Measurements from ENCODE around the gene FBXL20.
A peak's percentile ranks its signal among the peaks of the same experiment; 100 is the strongest.

Gene FBXL20

DNA sequence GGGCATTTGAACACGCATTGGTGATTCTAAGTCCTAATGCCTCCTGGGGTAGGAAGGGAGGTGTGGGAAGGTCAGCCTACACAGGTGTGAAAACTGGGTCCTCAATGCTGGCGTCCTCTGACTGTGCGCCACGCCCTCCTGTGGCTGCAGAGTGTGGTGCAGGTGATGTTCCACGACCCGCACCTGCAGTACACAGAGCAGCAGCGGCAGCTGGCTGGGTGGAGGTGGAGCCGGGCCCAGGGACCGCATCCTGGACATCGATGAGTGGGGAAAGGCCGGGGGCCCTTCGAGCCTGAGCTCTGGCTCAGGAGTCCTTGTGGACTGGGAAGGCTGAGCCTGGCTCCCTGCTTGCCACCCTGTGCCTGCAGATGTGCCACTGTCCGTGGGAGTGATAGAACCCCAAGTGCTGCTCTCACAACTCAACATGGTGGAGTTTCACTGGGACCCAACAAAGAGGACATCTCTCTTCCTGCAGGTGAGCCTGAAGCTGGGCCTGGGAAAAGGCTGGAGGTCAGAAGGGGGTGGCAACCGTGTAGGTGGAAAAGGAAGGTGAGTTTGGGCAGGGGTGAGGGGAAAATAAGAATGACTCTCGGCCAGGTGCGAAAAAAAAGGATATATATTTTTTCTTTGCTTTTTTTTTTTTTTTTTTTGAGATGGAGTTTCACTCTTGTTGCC lies 161.6 kb downstream of the FBXL20 start:
- H3K9ac ChIP-seq (ENCODE audit: low read depth, low read length): no peak overlapping the region
- no peaks in the 10 kb centered on the region for H3K9me3 ChIP-seq (ENCODE audit: control insufficient read depth, insufficient read depth, low read length)
- H3K4me1 ChIP-seq (ENCODE audit: insufficient read depth, low read length): no peaks in the 10 kb centered on the region; the same call in 1 of the 2 replicates
- H3K36me3 ChIP-seq (ENCODE audit: insufficient read depth, low read length): no peaks in the 10 kb centered on the region

DNA sequence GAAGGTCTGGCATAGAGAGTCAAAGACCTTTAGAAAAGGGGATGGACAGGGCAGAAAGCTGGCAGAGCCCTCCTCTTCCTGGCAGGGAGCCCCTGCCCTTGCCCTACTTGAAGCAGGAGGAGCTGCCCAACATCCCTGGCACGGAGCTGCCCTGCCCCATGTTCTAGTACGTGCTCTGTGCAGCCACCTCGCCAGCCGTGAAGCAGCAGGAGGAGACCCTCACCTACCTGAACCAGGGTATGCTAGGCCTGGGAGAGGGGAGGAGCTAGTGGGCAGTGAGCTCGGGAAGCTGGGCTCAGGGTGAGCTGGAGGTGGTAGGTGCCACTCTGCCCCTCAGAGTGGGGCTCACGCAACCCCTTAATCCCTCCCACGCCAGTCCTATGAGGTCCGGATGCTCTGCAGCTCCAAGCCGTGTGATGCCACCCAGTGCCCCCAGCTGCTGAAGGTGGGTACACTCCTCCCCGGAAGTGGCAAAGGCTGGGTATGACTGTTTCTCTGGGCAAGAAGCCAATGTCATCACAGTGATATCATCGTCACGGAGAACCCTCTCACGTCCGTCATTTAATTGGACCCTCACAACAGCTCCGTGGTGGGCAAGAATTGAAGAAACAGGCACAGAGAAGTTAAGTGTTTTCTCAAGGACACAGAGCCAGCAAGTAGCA lies 163.0 kb downstream of the FBXL20 start:
- Histone ChIP-seq H3K9me3 (ENCODE audit: control insufficient read depth, insufficient read depth, low read length) (no peaks in the 10 kb centered on the region), H3K4me1 (ENCODE audit: insufficient read depth, low read length) (no peaks in the 10 kb centered on the region), H3K9ac (ENCODE audit: low read depth, low read length) (no peak overlapping the region), H3K36me3 (ENCODE audit: insufficient read depth, low read length) (no peaks in the 10 kb centered on the region)

DNA sequence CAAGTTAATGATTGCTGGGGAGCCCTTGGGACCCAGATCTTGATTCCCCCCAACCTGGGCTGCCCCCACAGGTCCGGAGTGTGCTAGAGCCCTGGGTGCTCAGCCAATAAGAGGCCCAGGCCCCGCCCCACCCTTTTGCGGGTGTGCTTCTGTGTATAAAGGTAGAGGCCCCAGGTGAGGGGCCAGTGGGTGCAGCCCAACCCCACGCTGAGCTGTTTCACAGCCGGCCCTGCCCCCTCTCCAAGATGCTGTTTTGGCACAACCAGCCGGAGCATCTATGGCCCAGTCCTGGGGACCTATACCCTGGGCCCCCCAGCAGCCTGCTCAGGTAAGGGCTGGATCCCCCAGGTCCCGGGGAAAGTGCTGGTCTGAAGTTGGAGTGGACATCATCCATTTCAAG lies 163.8 kb downstream of the FBXL20 start:
- H3K9ac ChIP-seq (ENCODE audit: low read depth, low read length): no peak overlapping the region
- H3K9me3 ChIP-seq (ENCODE audit: control insufficient read depth, insufficient read depth, low read length): no peaks in the 10 kb centered on the region
- H3K4me1 ChIP-seq (ENCODE audit: insufficient read depth, low read length): no peaks in the 10 kb centered on the region
- H3K36me3 ChIP-seq (ENCODE audit: insufficient read depth, low read length): no peaks in the 10 kb centered on the region

DNA sequence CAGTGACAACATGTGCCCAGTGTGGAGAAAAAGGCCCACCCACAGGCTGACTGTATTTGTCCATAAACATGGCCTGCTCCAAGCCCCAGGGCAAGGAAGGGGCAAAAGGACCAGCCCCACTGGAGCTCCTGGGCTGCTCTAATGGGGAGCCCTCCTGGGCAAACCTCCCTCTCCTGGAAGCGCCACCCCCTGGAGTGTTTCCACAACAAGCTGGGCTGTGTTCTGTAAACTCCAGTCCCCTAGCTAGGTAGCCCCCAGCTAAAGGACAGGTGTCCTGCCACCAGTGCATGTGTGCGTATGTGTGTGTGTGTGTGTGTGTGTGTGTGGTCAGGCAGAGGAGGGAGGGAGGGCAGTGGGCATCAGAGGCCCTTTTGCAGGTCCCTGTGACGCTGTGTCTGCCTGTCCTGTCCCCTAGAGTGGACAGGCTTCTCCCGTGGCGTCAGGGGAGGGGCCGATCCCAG lies 164.4 kb downstream of the FBXL20 start:
- Histone ChIP-seq H3K36me3 (ENCODE audit: insufficient read depth, low read length) (no peaks in the 10 kb centered on the region), H3K4me1 (ENCODE audit: insufficient read depth, low read length) (peaks cover 4% of the 10 kb centered on the region; the same call in 1 of the 2 replicates), H3K9ac (ENCODE audit: low read depth, low read length) (no peak overlapping the region), H3K9me3 (ENCODE audit: control insufficient read depth, insufficient read depth, low read length) (no peaks in the 10 kb centered on the region)

DNA sequence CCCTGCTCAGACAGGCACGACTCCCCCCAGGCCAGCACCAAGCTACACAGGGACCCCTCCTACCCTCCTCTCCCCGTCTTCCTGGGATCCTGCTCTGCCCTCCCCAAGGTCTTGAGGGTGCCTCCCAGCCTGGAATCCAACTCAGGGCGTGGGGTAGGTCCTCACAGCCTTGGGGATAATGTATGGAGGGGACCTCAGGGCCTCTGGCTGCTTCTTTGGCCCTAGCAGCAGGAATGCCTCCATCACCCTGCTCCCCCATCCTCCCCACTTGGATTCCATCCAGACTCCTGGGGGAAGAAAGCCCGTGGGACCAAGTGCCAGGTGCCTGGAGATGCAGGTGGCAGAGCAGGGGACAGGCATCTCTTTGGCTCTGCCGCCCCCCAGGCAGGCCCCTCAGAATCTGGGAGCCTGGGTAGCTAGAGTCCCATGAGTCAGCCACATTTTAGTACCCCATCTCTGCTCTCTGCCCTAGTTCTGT lies 164.9 kb downstream of the FBXL20 start:
- Histone ChIP-seq H3K36me3 (ENCODE audit: insufficient read depth, low read length) (no peaks in the 10 kb centered on the region), H3K4me1 (ENCODE audit: insufficient read depth, low read length) (peaks cover 9% of the 10 kb centered on the region; the same call in 1 of the 2 replicates), H3K9me3 (ENCODE audit: control insufficient read depth, insufficient read depth, low read length) (no peaks in the 10 kb centered on the region), H3K9ac (ENCODE audit: low read depth, low read length) (no peak overlapping the region)

DNA sequence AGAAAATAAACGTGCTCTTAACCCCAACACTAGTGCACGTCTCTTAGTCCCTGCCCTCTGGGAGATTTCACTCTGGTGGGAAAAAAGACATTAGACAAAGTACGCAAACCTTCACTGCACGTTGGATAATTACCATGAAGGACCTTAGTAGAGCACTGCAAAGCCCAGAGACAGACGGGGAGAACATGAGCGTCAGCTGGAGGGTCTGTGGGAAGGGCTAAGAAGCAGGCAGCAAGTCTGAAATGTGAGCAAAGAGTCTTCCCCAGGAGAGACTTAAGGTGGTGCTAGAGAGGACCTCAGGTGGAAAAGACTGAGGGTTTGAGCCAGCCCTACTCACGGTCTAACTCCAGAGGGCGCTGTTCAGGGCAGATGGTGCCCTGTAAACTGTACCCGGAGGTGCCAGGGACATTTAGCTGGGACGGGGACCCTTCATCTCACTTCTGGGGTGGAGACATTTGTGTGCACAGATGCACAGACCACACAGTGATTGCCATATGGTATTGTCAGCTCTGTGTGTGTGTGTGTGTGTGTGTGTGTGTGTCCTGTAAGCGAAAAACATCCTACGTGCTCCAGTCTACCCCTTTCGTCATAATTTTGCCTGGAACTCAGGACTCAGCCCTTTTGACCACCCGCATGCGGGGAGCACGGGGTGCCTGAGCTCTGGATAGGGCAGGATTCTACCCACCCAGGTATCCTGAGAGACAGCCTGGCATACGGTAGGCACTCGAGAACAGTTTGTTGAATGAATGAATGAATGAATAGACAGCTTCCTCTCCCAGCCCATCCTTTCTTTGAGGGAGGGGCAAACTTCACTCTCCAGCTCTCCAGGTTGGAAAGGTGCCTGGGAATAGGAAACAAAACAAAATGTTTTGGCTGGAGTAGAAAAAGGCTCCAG lies 165.6 kb downstream of the FBXL20 start:
- H3K9me3 ChIP-seq (ENCODE audit: control insufficient read depth, insufficient read depth, low read length): no peaks in the 10 kb centered on the region
- H3K4me1 ChIP-seq (ENCODE audit: insufficient read depth, low read length): peaks cover 12% of the 10 kb centered on the region; the same call in 1 of the 2 replicates
- H3K36me3 ChIP-seq (ENCODE audit: insufficient read depth, low read length): no peaks in the 10 kb centered on the region
- peak overlapping the region; percentile 11; the same call in 1 of the 2 replicates for H3K9ac ChIP-seq (ENCODE audit: low read depth, low read length)

DNA sequence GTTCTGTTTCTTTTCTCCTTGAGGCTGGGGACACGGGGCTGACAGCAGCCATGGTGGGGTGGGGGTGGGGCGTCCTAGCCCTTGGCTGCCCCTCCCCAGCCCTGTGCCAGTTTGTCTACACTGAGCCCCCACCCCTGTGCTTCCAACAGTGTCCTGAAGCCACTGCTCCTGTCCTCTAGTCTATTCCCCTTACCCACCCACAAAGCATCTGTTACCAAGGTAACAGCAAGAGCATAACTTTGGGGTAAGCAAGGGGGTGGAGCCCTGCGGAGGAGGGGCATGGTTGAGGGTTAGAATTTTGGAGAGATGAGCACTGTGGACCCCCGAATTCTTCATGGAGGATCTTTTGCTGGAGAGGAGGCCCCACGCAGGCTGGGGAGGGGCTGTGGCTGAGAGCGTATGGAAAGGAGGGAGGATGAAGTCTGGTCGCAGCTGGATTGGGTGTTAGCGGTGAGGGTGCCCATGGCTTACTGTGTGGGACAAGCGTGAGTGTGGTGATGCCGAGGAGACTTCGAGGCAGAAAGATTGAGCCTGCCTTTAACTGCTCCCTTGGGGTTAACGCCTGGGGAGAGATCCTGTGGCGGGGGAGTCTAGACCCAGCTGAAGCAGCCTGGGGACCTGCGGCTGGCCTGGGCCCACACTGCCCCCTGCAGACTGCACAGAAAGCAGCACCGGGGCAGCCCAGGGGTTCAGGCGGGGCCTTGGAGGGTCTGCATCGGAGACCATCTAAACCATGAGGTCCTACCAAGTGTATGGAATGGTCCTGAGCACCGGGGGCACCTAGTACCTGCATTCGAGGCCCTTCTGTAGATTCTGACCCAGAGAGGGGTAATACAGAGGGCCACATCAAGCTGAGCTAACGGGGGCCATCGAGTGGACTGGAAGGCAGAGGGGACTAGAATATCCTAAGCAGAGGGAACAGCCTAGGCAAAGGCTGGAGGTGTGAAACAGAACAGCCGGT lies 169.6 kb downstream of the FBXL20 start:
- Histone ChIP-seq H3K36me3 (ENCODE audit: insufficient read depth, low read length) (no peaks in the 10 kb centered on the region), H3K9ac (ENCODE audit: low read depth, low read length) (peak overlapping the region; percentile 20; the same call in 1 of the 2 replicates), H3K4me1 (ENCODE audit: insufficient read depth, low read length) (peaks cover 22% of the 10 kb centered on the region; the same call in 1 of the 2 replicates), H3K9me3 (ENCODE audit: control insufficient read depth, insufficient read depth, low read length) (no peaks in the 10 kb centered on the region)

DNA sequence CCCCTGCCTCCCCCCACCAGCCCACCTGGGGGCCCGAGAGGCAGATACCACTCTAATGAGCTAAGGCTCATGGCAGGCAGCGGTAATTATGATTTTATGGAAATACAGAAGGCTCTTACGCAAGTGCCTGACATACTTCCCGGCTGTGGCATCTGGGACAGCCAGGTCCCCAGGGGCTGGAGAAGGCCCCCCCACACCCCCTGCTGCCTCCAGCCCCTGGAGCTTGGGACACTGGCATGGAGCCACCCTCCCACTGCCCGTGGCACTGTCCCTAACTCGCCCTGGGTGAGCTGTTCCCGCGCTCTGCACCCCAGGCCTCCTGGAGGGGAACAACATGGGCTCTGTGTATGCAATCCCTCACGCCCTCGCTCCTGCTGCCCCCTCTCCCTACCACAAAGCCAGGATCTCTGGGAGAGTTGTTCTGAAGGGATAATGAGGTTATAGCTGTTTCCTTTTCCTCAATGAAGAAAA lies 170.3 kb downstream of the FBXL20 start:
- no peaks in the 10 kb centered on the region for H3K9me3 ChIP-seq (ENCODE audit: control insufficient read depth, insufficient read depth, low read length)
- H3K4me1 ChIP-seq (ENCODE audit: insufficient read depth, low read length): peaks cover 24% of the 10 kb centered on the region
- no peak overlapping the region for H3K9ac ChIP-seq (ENCODE audit: low read depth, low read length)
- H3K36me3 ChIP-seq (ENCODE audit: insufficient read depth, low read length): no peaks in the 10 kb centered on the region

DNA sequence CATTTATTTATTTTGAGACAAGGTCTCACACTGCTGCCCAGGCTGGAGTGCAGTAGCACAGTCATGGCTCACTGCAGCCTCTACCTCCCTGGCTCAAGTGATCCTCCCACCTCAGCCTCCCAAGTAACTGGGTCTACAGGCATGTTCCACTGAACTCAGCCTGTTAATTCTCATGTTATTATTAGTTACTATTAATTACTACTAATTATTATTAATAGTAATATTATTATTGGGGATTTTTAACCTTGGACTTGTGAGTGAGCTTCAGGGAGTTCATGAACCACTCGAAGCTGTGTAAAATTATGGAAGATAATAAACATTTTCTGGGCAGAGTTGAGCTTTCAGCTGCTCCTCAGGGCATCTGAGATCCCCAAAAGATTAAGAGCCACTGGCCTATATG lies 171.1 kb downstream of the FBXL20 start:
- Histone ChIP-seq H3K4me1 (ENCODE audit: insufficient read depth, low read length) (peaks cover 24% of the 10 kb centered on the region), H3K9ac (ENCODE audit: low read depth, low read length) (no peak overlapping the region), H3K9me3 (ENCODE audit: control insufficient read depth, insufficient read depth, low read length) (no peaks in the 10 kb centered on the region), H3K36me3 (ENCODE audit: insufficient read depth, low read length) (no peaks in the 10 kb centered on the region)

DNA sequence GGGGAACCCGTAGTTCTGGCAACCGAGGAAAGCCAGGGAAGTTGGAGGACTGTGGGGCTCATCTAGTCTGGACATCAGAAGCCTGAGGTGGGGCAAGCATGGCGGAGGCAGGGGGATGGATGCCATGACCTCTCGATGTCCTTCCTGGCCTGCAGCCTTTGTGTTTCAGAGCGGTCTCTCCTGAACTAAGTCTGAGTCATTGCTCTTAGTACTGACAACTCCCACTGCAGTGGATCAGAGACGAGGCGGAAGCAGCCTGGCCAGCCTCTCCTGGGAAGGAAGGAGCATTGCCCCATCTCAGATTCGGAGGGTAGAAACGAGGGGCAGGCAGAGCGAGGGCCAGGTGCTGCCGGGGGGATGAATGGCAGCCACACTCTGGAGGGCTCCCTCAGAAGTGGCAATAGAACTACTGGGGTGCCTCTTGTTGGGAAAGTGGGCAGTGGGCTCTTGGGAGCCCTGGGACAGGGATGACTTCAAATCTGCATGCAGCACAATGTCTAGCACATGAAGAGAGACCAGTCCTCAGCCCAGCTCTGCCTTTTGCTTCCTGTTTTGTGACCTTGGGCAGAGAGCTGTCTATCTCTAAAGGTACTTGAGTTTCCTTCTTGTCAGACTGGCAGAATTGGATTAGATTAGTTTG lies 172.0 kb downstream of the FBXL20 start:
- no peak overlapping the region for H3K9ac ChIP-seq (ENCODE audit: low read depth, low read length)
- H3K9me3 ChIP-seq (ENCODE audit: control insufficient read depth, insufficient read depth, low read length): no peaks in the 10 kb centered on the region
- peaks cover 24% of the 10 kb centered on the region for H3K4me1 ChIP-seq (ENCODE audit: insufficient read depth, low read length)

DNA sequence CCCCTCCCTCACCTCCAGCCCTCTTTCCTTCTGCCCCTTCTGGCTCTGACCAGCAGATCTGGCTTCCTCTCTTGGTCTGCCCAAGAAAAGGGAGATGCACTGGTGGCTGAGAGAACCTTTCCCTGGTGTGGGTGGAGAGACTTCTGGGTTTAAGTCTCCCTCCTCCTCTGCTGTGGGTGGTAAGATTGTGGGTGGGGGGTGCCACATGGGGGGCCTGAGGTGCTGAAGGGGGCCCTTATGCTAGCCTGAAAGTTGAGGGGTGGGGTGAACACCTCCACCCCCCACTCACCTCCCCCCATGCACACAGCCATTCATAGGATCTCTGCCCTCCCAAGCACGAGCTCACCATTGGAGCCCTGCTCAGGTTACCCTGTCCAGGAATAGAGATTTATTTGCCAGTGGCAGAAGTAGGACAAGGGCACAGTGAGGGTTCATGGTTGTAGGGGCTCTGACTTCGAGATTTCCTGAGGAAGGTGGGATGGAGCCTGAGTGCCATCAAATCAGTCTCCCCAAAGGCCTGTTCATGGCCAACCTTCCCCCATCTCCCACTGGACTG lies 174.0 kb downstream of the FBXL20 start:
- Histone ChIP-seq H3K9ac (ENCODE audit: low read depth, low read length) (no peak overlapping the region), H3K4me1 (ENCODE audit: insufficient read depth, low read length) (peaks cover 33% of the 10 kb centered on the region), H3K36me3 (ENCODE audit: insufficient read depth, low read length) (no peaks in the 10 kb centered on the region), H3K9me3 (ENCODE audit: control insufficient read depth, insufficient read depth, low read length) (no peaks in the 10 kb centered on the region)

More for the DNA sequence above, 172.0 kb downstream of the FBXL20 start:
- H3K36me3 ChIP-seq (ENCODE audit: insufficient read depth, low read length): no peaks in the 10 kb centered on the region

DNA sequence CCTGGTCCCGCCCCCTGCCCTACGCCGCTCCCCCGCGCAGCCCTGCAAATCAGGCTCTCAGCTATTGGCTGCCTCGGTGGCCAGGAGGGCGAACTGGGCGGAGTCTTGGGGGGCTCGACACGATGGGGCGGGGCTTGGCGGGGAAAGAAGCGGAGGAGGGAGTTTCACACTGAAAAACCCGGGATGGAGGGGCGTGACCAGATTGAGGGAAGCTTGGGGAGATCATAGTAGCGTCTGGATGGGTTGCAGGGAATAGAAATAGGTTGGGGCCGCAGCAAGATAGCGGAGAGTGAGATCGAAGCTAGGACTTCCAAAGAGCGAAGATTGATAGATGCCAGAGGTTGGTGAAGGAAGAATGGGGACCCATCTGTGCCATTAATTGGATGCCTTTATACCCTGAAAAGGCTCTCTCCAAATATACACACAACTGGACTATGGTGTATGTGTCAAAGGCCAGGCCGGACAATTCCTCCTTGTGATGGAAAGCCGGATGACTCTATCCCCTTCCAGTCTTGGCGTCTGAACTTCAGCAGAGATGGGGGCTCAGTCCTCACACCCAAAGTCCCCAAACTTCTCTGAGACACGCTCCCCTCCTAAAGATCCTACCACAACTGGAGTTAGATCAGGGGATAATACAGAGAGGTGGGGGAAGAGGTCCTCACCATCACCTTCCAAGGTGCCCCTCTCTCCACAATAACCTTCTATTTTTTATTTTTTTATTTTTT lies 175.3 kb downstream of the FBXL20 start:
- H3K4me1 ChIP-seq (ENCODE audit: insufficient read depth, low read length): peaks cover 22% of the 10 kb centered on the region
- peak overlapping the region; percentile 22; the same call in 1 of the 2 replicates for H3K9ac ChIP-seq (ENCODE audit: low read depth, low read length)
- H3K36me3 ChIP-seq (ENCODE audit: insufficient read depth, low read length): no peaks in the 10 kb centered on the region
- no peaks in the 10 kb centered on the region for H3K9me3 ChIP-seq (ENCODE audit: control insufficient read depth, insufficient read depth, low read length)
